K562 (cell line): ENCODE results near the gene PPP1R9A. TPM values are rescaled to one million over a fixed set of nuclear protein-coding genes. Genes with fewer than 3 reads are reported as not detected.

Experiments used
- ATAC-seq: fragments of 200-7000 bp; cut with Tn5 transposase; 3 replicates; pipeline ENCODE4 v1.9.1; 2020; ENCODE audit warnings: moderate library complexity
- BruUV-seq: library from RNA; stranded (reverse); fragments of 400-500 nt; replicated peaks from 2 replicates; lab custom pipeline; 2021; lab: Mats Ljungman, UMichigan
- CTCF ChIA-PET: fragments of 300-600 bp; formaldehyde crosslinking; extraction: SDS; loops from one replicate; lab custom pipeline; 2021; ENCODE audit warnings: low intra/inter-chr PET ratio; lab: Yijun Ruan, JAX
- POLR2A ChIA-PET: fragments of 300-600, 350-650 bp; sonication (Branson Sonifier 250); formaldehyde crosslinking; extraction: SDS; loops from one replicate; lab custom pipeline; 2021; ENCODE audit warnings: antibody characterized with exemption, inconsistent platforms; lab: Yijun Ruan, JAX
- DNase-seq, 4 experiments: peaks; one replicate each; pipeline versions ENCODE4 v3.0.0 to v3.0.0-alpha.2; 2011 to 2018; ENCODE audit warnings: low spot score in 3 of 4, mixed read lengths in 3 of 4; ENCODE audit errors: extremely low read depth in 1 of 4
- FAIRE-seq: peaks from 2 replicates; lab custom pipeline; 2011; peaks lifted over from hg19 to GRCh38; lab: Jason Lieb, UNC
- H2AFZ ChIP-seq: 2 replicates; pipeline ENCODE4 v1.6.0; 2011; ENCODE audit warnings: low read depth, low read length, control low read depth, inconsistent platforms
- H3K27ac ChIP-seq: fragments of 200-600 bp; 3 replicates; pipeline ENCODE4 v1.8.0; 2011; ENCODE audit warnings: low read depth, mild to moderate bottlenecking, control low read depth, inconsistent platforms, low read length, moderate library complexity, mixed read lengths; ENCODE audit errors: extremely low read depth
- H3K27me3 ChIP-seq, 2 experiments: fragments of 300-600 bp in 1 of 2; 2 replicates in 1 of 2; 3 replicates in 1 of 2; pipeline versions ENCODE4 v1.6.0 to v1.8.0; 2011; ENCODE audit warnings: inconsistent platforms in 2 of 2, low read length in 2 of 2, mild to moderate bottlenecking in 1 of 2, mixed read lengths in 1 of 2, moderate library complexity in 1 of 2; ENCODE audit not compliant: control insufficient read depth in 2 of 2, insufficient read depth in 2 of 2
- H3K36me3 ChIP-seq: fragments of 300-600 bp; 3 replicates; pipeline ENCODE4 v1.8.0; 2011; ENCODE audit warnings: mild to moderate bottlenecking, low read length, inconsistent platforms; ENCODE audit not compliant: control insufficient read depth, insufficient read depth
- H3K4me1 ChIP-seq, 2 experiments: fragments of 200-600 bp in 1 of 2; replicated peaks in 1 of 2; 2 replicates in 1 of 2; 3 replicates in 1 of 2; pipeline versions ENCODE4 v1.5.1 to v1.8.0; 2011; ENCODE audit warnings: inconsistent platforms in 2 of 2, low read length in 2 of 2, mild to moderate bottlenecking in 1 of 2, mixed read lengths in 1 of 2, moderate library complexity in 1 of 2; ENCODE audit not compliant: control insufficient read depth in 2 of 2, insufficient read depth in 2 of 2
- H3K4me2 ChIP-seq: 2 replicates; pipeline ENCODE4 v1.6.1; 2011; ENCODE audit warnings: low read length, control low read depth, inconsistent platforms, mixed read lengths; ENCODE audit not compliant: insufficient read depth
- H3K4me3 ChIP-seq: fragments of 200-600 bp; sonication (generic), shearing (Covaris generic); 2 replicates; pipeline ENCODE4 v1.5.1; 2016; ENCODE audit warnings: control low read depth, inconsistent platforms
- H3K79me2 ChIP-seq: fragments of 200-600 bp; 3 replicates; pipeline ENCODE4 v1.8.0; 2011; ENCODE audit warnings: low read length, inconsistent platforms; ENCODE audit not compliant: control insufficient read depth, insufficient read depth
- H3K9ac ChIP-seq, 2 experiments: 2 replicates each; pipeline versions ENCODE4 v1.6.0 to v1.6.1; 2011; ENCODE audit warnings: low read depth in 2 of 2, low read length in 2 of 2, control low read depth in 1 of 2, inconsistent platforms in 1 of 2, mild to moderate bottlenecking in 1 of 2, mixed read lengths in 1 of 2; ENCODE audit not compliant: insufficient read depth in 1 of 2
- H3K9me1 ChIP-seq: one replicate; pipeline ENCODE4 v1.6.0; 2011; ENCODE audit warnings: inconsistent platforms, mild to moderate bottlenecking, low read length, moderate library complexity; ENCODE audit not compliant: control insufficient read depth, insufficient read depth
- H3K9me3 ChIP-seq: replicated peaks from 2 replicates; pipeline ENCODE4 v1.5.1; 2011; ENCODE audit warnings: low read depth, low read length, inconsistent platforms; ENCODE audit not compliant: control insufficient read depth, insufficient read depth
- H4K20me1 ChIP-seq: replicated peaks from 2 replicates; pipeline ENCODE4 v1.6.1; 2011; ENCODE audit warnings: low read length, inconsistent platforms, mixed read lengths; ENCODE audit not compliant: control insufficient read depth, insufficient read depth
- CCAR2 ChIP-seq: fragments of 200-400 bp; formaldehyde crosslinking; IDR thresholded peaks from 2 replicates; pipeline ENCODE4 v1.6.1; 2017; ENCODE audit warnings: mild to moderate bottlenecking, low read depth, low read length
- HDGF ChIP-seq: fragments of 450-650 bp; IDR thresholded peaks from 2 replicates; pipeline ENCODE4 v1.6.1; 2016
- HOMEZ ChIP-seq: fragments of 250-450 bp; sonication (Bioruptor Pico); IDR thresholded peaks from 2 replicates; pipeline ENCODE4 v1.4.0; 2020; ENCODE audit warnings: mild to moderate bottlenecking, moderate library complexity
- POLR2AphosphoS2 ChIP-seq: IDR thresholded peaks from 2 replicates; pipeline ENCODE4 v1.6.1; 2012; ENCODE audit warnings: low read length, improper control_type of control experiment
- SIN3A ChIP-seq, 2 experiments: fragments of 150-350 bp in 1 of 2; IDR thresholded peaks; 2 replicates each; pipeline ENCODE4 v1.6.1; 2011 to 2016; ENCODE audit warnings: borderline replicate concordance in 2 of 2, low read depth in 2 of 2, low read length in 2 of 2, mild to moderate bottlenecking in 2 of 2, moderate library complexity in 2 of 2; ENCODE audit not compliant: control insufficient read depth in 1 of 2
- TAF9B ChIP-seq: fragments of 450-650 bp; IDR thresholded peaks from 2 replicates; pipeline ENCODE4 v1.6.1; 2018; ENCODE audit warnings: mild to moderate bottlenecking; ENCODE audit not compliant: partially characterized antibody
- TBP ChIP-seq: optimal IDR thresholded peaks from 2 replicates; pipeline ENCODE3; 2011; ENCODE audit warnings: low read depth, low read length, improper control_type of control experiment
- XRCC3 ChIP-seq: fragments of 450-650 bp; IDR thresholded peaks from 2 replicates; pipeline ENCODE4 v1.6.1; 2017; ENCODE audit warnings: mild to moderate bottlenecking, moderate library complexity
- XRCC5 ChIP-seq: fragments of 200-400 bp; formaldehyde crosslinking; IDR thresholded peaks from 2 replicates; pipeline ENCODE4 v1.6.1; 2017; ENCODE audit warnings: low read depth, mild to moderate bottlenecking, low read length
- YBX1 ChIP-seq: fragments of 450-650 bp; IDR thresholded peaks from 2 replicates; pipeline ENCODE4 v1.7.1; 2016; ENCODE audit warnings: mild to moderate bottlenecking
- ZBTB40 ChIP-seq, 2 experiments: fragments of 450-650 bp in 1 of 2; sonication (generic) in 1 of 2; formaldehyde crosslinking in 1 of 2; IDR thresholded peaks; 2 replicates each; pipeline versions ENCODE4 v1.7.1 to v1.9.0; 2016 to 2022; ENCODE audit warnings: inconsistent platforms in 1 of 2, mild to moderate bottlenecking in 1 of 2, missing genetic modification reagents in 1 of 2
- ZNF165 ChIP-seq: fragments of 250-450 bp; sonication (Bioruptor Pico); IDR thresholded peaks from 2 replicates; pipeline ENCODE4 v1.4.0; 2020; ENCODE audit warnings: borderline replicate concordance
- ZNF561 ChIP-seq: fragments of 450-650 bp; formaldehyde crosslinking; conservative IDR thresholded peaks from 2 replicates; pipeline ENCODE4 v1.4.0; 2020; ENCODE audit warnings: mild to moderate bottlenecking, moderate library complexity
- ZNF79 ChIP-seq: fragments of 250-450 bp; sonication (Bioruptor Pico); IDR thresholded peaks from 2 replicates; pipeline ENCODE4 v1.4.0; 2020; ENCODE audit warnings: low read depth, mild to moderate bottlenecking, moderate library complexity
- WGBS: fragments of 100-300 bp; shearing (Covaris generic); methylation state at CpG from one replicate; pipeline ENCODE4 v1.1.6; 2016; ENCODE audit warnings: low coverage, mixed read lengths; ENCODE audit not compliant: insufficient coverage; ENCODE audit errors: missing lambda C conversion rate; 5-methylcytosine and 5-hydroxymethylcytosine counted together
- in situ Hi-C: fragments of 300-500 bp; cut with MboI; formaldehyde crosslinking; loops from 4 replicates; pipeline ENCODE4 v1.15.0; 2018; ENCODE audit warnings: inconsistent platforms, mixed read lengths
- intact Hi-C: fragments of 100-400 bp; cut with micrococcal nuclease; formaldehyde crosslinking; loops from 2 replicates; pipeline ENCODE4 v1.14.2; 2022
- polyA plus RNA-seq, 8 experiments: library from polyadenylated mRNA; depleted of rRNA in 4 of 8; stranded (reverse) in 5 of 8; unstranded in 3 of 8; fragments of >200 nt; fragmentation: Nextera tagmentation in 2 of 8; fragmentation: Illumina TruSeq in 1 of 8; extraction: Ambion mirVana in 2 of 8; extraction: Trizol in 1 of 8; gene quantifications; 2 replicates each; pipeline versions ENCODE4 v1.2.1 to v1.2.3, GENCODE V29; 2011 to 2014; ENCODE audit warnings: inconsistent platforms in 1 of 8, missing spikeins in 1 of 8
- total RNA-seq, 7 experiments: library from RNA; depleted of rRNA in 6 of 7; stranded (reverse); fragments of >200 nt in 6 of 7; fragmentation: Illumina TruSeq in 2 of 7; extraction: Trizol in 2 of 7; gene quantifications; 2 replicates each; pipeline versions ENCODE4 v1.2.1 to v1.2.3, GENCODE V29; 2011 to 2021; ENCODE audit warnings: low replicate concordance in 1 of 7

Gene PPP1R9A
- total and polyA plus RNA-seq, 9 of the 15 experiments (the other 6 are each of a cell fraction or from before 2014, with no cell fraction given) = 0.24 TPM; not detected in 8

DNA sequence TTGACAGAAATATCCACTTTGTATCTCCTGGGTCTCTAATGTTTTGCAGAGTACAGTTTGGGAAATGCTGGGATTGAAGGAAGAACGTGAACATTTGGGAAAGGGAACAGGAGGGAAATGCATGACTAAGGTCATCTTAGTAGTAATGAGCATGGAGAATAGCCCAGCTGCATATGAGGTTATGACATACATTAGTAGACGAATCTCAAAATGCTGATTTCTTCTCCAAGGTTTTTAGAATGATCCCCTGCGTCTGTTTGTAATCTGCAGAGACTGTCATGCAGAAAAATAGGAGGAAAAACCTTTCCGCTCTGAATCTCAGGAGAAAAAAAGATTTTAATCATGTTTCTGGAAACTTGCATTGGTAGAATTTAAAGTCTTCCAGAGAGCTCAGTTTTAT is 133.6 kb downstream of the PPP1R9A start:
- Histone ChIP-seq H3K27me3 (no peaks in the 10 kb centered on the region), H3K9ac (no peak overlapping the region), H4K20me1 (no peaks in the 10 kb centered on the region), H3K79me2 (no peaks in the 10 kb centered on the region), H3K4me2 (no peak overlapping the region), H3K27ac (no peak overlapping the region), H3K9me1 (no peaks in the 10 kb centered on the region), H2AFZ (no peak overlapping the region), H3K9me3 (0 out of 2 replicates have a peak, but pooled peaks cover 2% of the 10 kb centered on the region), H3K4me3 (no peak overlapping the region), H3K36me3 (no peaks in the 10 kb centered on the region), H3K4me1 (no peaks in the 10 kb centered on the region)
- intact Hi-C loops = no loop called here
- ChIA-PET CTCF (no interaction called here), POLR2A (no interaction called here)
- no peak for DNase-seq
- no peak for FAIRE-seq
- in situ Hi-C loops = no loop called here
- WGBS = 0% methylated on average over 4 of the region's 4 CpGs
- ATAC-seq = no peak
- BruUV-seq = no TSS peak
- TF ChIP-seq HDGF = no peak
- no peak for TF ChIP-seq CCAR2
- TF ChIP-seq XRCC3 = no peak
- TF ChIP-seq ZNF79 (CRISPR knock-in tag) = no peak
- TF ChIP-seq YBX1 = no peak
- TF ChIP-seq XRCC5 = no peak
- no peak for TF ChIP-seq TBP
- no peak for TF ChIP-seq POLR2AphosphoS2
- no peak for TF ChIP-seq ZBTB40 (IDR thresholded peaks at IDR 0.05)
- TF ChIP-seq ZBTB40 (CRISPR knock-in tag; IDR thresholded peaks at IDR 0.05) = no peak
- no peak for TF ChIP-seq SIN3A (IDR thresholded peaks at IDR 0.05; ENCODE audit: borderline replicate concordance in 2 of 2, control insufficient read depth in 1 of 2, low read depth in 2 of 2, low read length in 2 of 2)
- no peak for TF ChIP-seq ZNF561 (CRISPR knock-in tag)
- TF ChIP-seq ZNF165 (CRISPR knock-in tag) = no peak
- TF ChIP-seq TAF9B = no peak
- no peak for TF ChIP-seq HOMEZ
